Vagina (tissue), 2 donors: ENCODE results near the gene PDE4A.

Experiments used
- CTCF ChIP-seq, 3 experiments: fragments of 450-650 bp in 2 of 3; fragments of 200-600 bp in 1 of 3; sonication (generic) in 1 of 3; IDR thresholded peaks; one replicate each; pipeline ENCODE4 v1.5.1; 2017 to 2019; ENCODE audit warnings: antibody characterized with exemption in 3 of 3, mild to moderate bottlenecking in 2 of 3, moderate library complexity in 2 of 3
- POLR2AphosphoS5 ChIP-seq, 2 donors: sonication (generic); formaldehyde crosslinking; IDR thresholded peaks; one replicate each; pipeline ENCODE4 v1.9.0; 2017; ENCODE audit warnings: antibody characterized with exemption in 2 of 2, mild to moderate bottlenecking in 2 of 2, low read depth in 1 of 2; ENCODE audit not compliant: insufficient read depth in 1 of 2

DNA sequence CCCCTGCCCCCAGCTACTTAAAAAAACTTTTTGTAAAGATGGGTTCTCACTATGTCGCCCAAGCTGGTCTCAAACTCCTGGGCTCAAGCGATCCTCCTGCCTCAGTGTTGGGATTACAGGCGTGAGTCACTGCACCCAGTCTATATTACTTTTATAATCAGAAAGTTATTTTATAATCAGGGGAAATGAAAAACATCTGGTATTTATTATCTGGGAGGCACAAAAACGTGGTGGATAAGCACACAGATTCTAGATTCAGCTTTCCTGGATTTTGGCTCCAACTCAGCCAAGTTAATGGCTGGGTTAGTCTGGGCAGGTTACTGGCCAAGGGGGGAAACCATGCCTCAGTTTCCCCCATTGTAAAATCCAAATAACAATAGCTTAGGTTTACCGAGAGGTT is 58.1 kb downstream of the PDE4A start:
- TF ChIP-seq CTCF (IDR thresholded peaks at IDR 0.05) (no peak), POLR2AphosphoS5 (IDR thresholded peaks at IDR 0.05; ENCODE audit: insufficient read depth in 1 of 2, low read depth in 1 of 2) (no peak)
